Central memory CD8-positive, alpha-beta T cell (primary cell): ENCODE results near the gene TACO1.

Experiments used
- ATAC-seq: fragments of 150-1000 bp; cut with Tn5 transposase; replicated peaks from 2 replicates; pipeline ENCODE4 v1.10.0; 2022; ENCODE audit warnings: mild to moderate bottlenecking, moderate FRiP score, moderate number of reproducible peaks; ENCODE audit not compliant: poor library complexity, severe bottlenecking; ENCODE audit errors: extremely low read depth
- DNase-seq, 2 donors: peaks; one replicate each; pipeline ENCODE4 v3.0.0; 2021; ENCODE audit warnings: low spot score in 2 of 2
- H3K27ac Mint-ChIP-seq: one replicate; pipeline ENCODE4 v1.8.0; 2022; ENCODE audit warnings: low read depth, mild to moderate bottlenecking, moderate library complexity, mixed read lengths
- H3K27me3 Mint-ChIP-seq: one replicate; pipeline ENCODE4 v1.8.0; 2022; ENCODE audit warnings: mixed read lengths
- H3K36me3 Mint-ChIP-seq: one replicate; pipeline ENCODE4 v1.8.0; 2022; ENCODE audit warnings: mild to moderate bottlenecking, moderate library complexity, mixed read lengths; ENCODE audit not compliant: insufficient read depth
- H3K4me1 Mint-ChIP-seq: one replicate; pipeline ENCODE4 v1.8.0; 2022; ENCODE audit warnings: mixed read lengths
- H3K4me3 Mint-ChIP-seq: one replicate; pipeline ENCODE4 v1.8.0; 2022; ENCODE audit warnings: mild to moderate bottlenecking, moderate library complexity, mixed read lengths
- H3K9me3 Mint-ChIP-seq: one replicate; pipeline ENCODE4 v1.8.0; 2022; ENCODE audit warnings: mixed read lengths

TACO1 gene

GRCh38 chr17:63649813-63650212 is 49.1 kb downstream of the TACO1 start:
- DNase-seq (no peak), ATAC-seq (no peak)
- Mint-ChIP-seq H3K4me3 (no peak overlapping the region), H3K9me3 (no peaks in the 10 kb centered on the region), H3K36me3 (peaks cover 32% of the 10 kb centered on the region), H3K27ac (no peak overlapping the region), H3K27me3 (no peaks in the 10 kb centered on the region), H3K4me1 (peaks cover 34% of the 10 kb centered on the region)

GRCh38 chr17:63652106-63652505 is 51.4 kb downstream of the TACO1 start:
- no peaks in the 10 kb centered on the region for H3K27me3 Mint-ChIP-seq
- H3K9me3 Mint-ChIP-seq = no peaks in the 10 kb centered on the region
- peaks cover 35% of the 10 kb centered on the region for H3K36me3 Mint-ChIP-seq
- no peak overlapping the region for H3K4me3 Mint-ChIP-seq
- peak overlapping the region; percentile 5 for H3K27ac Mint-ChIP-seq
- DNase-seq = no peak
- peaks cover 24% of the 10 kb centered on the region for H3K4me1 Mint-ChIP-seq
- ATAC-seq = no peak

- DNase-seq (no peak), ATAC-seq (no peak)
- H3K27ac Mint-ChIP-seq = no peak overlapping the region
- no peaks in the 10 kb centered on the region for H3K27me3 Mint-ChIP-seq
- H3K36me3 Mint-ChIP-seq = peaks cover 43% of the 10 kb centered on the region
- H3K4me3 Mint-ChIP-seq = no peak overlapping the region
- no peaks in the 10 kb centered on the region for H3K9me3 Mint-ChIP-seq
- peaks cover 26% of the 10 kb centered on the region for H3K4me1 Mint-ChIP-seq
These were observed 52.4 kb downstream of the TACO1 start for GRCh38 chr17:63653050-63653449.

DNA sequence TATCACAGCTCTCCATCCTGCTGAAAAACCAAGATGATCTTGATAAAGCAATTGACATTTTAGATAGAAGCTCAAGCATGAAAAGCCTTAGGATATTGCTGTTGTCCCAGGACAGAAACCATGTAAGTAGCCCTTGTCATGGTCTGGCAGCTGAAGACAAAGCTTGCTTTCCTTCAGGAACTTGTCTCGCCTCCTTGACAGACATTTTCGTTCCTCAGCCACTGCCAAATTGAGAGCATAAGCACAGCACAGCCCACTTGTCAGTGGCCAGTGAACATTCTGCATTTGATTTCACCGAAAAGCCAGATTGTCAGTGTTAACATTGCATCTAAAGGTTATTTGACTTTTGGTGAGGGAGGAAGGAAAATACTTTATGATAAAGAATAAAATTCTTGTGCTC is 57.1 kb downstream of the TACO1 start:
- ATAC-seq (no peak), DNase-seq (no peak)
- Mint-ChIP-seq H3K4me3 (no peak overlapping the region), H3K9me3 (no peaks in the 10 kb centered on the region), H3K27ac (no peak overlapping the region), H3K27me3 (no peaks in the 10 kb centered on the region), H3K36me3 (peaks cover 52% of the 10 kb centered on the region), H3K4me1 (peaks cover 8% of the 10 kb centered on the region)
